Cardiac septum (tissue), 1 donor: ENCODE measurements around the gene RPLP2. TPM values are rescaled to one million over a fixed set of nuclear protein-coding genes. Genes with fewer than 3 reads are reported as not detected.

Experiments
- DNase-seq: peaks from one replicate; pipeline ENCODE4 v3.0.0-alpha.2; 2020; ENCODE audit warnings: low spot score
- intact Hi-C: fragments of 100-400 bp; cut with DNase I; formaldehyde crosslinking; loops from one replicate; pipeline ENCODE4 v1.14.0; 2022
- total RNA-seq: library from RNA; stranded (reverse); fragmentation: NEBNext Ultra II Directional; extraction: Animal tissue kit (Norgen Biotek cat#: 25700); gene quantifications from one replicate; pipeline ENCODE4 v1.2.1, GENCODE V29; 2021
- donor health status: DM: no; HTN: no; CAD: no.

Gene RPLP2
- total RNA-seq, 1 donor from 2014 or later = 781 TPM

DNA sequence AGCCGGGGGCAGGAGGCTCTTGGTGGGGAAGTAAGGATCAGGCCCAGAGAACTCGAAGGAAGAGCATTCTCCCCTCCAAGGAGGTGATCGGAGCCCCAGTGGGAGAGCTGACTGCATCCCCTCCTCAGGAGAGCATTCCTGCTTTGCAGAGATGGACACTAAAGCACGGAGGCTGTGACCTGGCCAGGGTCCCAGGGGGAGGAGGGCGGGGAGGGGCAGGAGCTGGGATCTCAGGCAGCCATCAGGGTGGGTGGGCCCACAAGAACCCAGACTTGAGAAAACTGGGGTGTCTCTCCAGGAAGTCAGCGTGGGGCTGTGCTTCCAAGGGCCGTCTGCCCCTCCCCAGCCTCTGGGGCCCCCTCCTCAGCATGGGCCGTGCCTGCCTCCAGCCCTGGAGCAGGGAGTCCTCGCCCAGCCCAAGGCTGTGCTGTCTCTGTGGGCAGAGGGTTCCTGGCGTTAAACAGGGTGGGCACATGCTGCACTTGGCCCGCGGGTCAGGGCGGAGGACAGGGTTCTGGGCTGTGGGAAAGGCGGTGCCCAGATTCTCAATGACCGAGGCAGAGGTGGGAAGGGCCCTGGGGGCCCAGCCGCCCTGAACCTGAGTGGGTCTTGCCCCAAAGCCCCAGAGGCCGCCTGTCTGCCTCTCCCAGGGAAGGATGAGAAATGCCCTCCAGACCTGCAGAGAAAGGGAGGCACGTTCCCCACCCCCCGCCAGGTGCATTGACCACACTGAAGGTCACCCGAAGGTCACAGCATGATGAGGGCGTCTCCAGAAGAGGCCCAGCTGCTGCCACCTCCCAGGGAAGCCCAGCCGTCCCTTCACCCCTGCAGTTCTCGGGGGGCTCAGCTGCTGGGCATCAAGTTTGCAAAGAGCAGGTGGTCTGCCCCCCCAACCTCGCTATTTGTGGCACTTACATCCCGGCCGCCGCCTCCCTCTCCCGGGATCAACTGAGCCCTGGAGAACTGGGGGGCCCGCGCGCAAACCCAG, 20.5 kb upstream of the RPLP2 start:
- intact Hi-C loops = no loop called here
- no peak for DNase-seq

GRCh38 chr11:789943-790342, 19.8 kb upstream of the RPLP2 start, which contains the start of gene CEND1:
Gene CEND1, minus strand, starts transcription at chr11:790090. Its CDS starts 1,514 bp downstream, at chr11:788576.
- DNase-seq = no peak
- intact Hi-C loops = no loop called here

GRCh38 chr11:790721-791564, 18.8 kb upstream of the RPLP2 start:
- intact Hi-C loops = no loop called here
- no peak for DNase-seq

DNA sequence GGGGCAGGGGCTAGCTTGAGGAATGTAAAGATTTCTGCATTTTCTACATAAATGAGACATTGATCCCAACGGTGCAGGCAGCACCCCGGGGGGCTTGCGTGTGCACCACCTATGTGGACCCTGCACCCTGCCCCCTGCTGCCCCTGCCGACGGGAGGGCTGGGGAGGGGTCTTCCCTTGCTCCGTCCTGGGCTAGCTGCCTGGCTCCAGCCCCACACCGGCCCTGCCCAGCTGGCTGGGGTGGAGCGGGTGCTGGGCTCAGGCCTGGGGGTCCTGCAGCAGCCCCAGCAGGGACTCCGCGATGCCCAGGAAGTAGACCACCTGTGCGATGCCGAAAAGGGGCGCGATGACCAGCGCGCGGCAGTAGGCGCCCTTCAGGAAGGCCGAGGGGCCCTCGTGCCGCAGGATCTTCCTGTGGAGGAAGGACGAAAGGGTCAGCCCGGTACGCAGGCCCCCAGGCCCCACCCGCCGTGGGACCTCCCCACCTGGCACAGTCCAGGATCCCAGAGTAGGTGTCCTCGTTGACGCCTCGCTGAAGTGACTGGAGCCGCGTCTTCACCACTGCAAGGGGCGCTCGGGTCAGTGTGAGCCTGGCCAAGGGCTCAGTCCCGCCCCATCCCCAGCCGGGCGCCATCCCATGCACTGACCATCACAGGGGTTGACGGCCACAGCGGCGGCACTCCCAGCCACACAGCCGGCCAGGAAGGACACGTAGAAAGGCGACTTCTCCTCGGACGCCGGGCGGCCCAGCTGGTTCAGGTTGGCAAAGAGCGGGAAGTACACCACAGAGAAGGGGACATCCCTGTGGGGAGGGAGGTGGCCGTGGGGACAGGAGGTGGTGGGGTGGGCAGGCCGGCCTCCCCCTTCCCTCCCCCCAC, 17.9 kb upstream of the RPLP2 start:
- intact Hi-C loops = no loop called here
- DNase-seq = no peak

DNA sequence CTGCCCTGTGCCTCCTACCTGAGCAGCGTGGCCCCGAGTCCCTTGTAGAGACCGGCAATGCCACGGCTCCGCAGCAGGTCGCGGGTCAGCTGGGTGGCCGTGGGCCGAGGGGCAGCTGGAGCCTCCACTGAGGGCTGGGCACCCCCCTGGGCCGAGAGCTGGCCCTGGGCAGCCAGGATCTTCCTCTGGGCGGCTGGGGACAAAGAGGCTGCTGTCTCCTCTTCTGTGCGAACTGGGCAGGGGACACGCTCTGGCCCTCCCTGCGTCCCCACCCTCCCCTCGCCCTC, 17.3 kb upstream of the RPLP2 start:
- no peak for DNase-seq
- intact Hi-C loops = no loop called here

DNA sequence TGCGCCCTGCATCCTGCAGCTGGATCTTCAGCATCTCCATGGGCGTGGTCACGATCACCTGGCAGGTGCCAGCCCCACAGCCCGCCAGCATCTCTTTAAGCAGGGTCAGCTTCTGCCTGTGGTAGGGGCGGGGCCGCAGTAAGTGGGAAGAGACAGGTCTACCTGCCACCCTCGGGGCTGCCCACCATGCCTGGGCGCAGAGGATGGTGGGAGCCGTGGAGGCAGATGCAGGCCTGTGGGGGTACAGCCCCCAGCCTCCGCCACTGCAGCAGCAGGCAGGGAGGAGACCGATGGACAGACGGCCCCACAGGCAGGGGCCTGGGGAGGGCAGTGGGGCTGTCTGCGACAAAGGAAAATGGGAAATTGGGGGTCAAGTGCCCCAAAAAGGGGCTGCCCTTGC, 16.9 kb upstream of the RPLP2 start:
- intact Hi-C loops = no loop called here
- no peak for DNase-seq

GRCh38 chr11:793556-793955, 16.2 kb upstream of the RPLP2 start:
- no peak for DNase-seq
- intact Hi-C loops = no loop called here

- intact Hi-C loops = no loop called here
- no peak for DNase-seq
These were observed 15.6 kb upstream of the RPLP2 start for GRCh38 chr11:794013-794765.

- DNase-seq = no peak
- intact Hi-C loops = no loop called here
These were observed 14.8 kb upstream of the RPLP2 start for GRCh38 chr11:794766-795633.

- DNase-seq = no peak
- intact Hi-C loops = no loop called here
These were observed 13.9 kb upstream of the RPLP2 start for GRCh38 chr11:795634-796564.

DNA sequence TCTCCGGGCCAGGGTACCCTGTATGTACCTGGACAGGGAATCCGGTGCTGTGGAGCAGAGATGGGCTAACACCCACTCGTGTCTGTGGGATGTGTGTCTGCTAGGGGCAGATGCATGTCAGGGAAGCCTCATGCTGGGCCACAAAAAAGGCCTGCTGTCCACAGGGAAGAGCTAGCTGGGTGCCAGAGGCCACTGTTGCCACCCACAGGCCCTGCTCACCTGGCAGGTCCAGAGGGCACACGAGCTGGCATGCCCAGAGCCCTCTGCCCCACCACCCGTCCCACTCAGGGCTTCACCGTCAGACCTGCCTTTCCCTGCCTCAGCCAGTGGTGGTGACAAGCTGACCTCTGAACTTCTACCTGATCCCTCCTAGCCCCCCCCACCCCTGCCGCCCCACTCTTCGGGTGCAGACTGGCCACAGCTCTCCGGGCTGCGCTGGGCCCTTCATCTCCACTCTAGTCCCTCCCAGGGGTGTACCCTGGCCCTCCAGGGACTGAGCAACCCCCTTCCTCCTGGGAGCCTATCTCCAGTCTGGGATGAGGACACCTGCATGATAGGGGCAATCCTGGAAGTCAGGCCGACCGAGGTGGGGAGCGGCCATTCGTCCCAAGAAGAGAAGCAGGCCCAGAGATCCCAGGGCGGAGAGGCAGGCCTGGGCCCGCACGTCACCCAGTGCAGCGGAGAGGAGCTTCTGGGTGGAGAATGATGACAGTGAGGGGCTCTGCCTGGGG, 13.0 kb upstream of the RPLP2 start:
- DNase-seq = no peak
- intact Hi-C loops = no loop called here

- DNase-seq = no peak
- intact Hi-C loops = no loop called here
These were observed 12.3 kb upstream of the RPLP2 start for GRCh38 chr11:797296-798092.

- intact Hi-C loops = no loop called here
- peak; percentile 91 for DNase-seq
These were observed 11.6 kb upstream of the RPLP2 start, which contains the start of gene SLC25A22 for GRCh38 chr11:798093-798713. Gene SLC25A22, minus strand, starts transcription at chr11:798281. Its CDS starts 3,275 bp downstream, at chr11:795006.

DNA sequence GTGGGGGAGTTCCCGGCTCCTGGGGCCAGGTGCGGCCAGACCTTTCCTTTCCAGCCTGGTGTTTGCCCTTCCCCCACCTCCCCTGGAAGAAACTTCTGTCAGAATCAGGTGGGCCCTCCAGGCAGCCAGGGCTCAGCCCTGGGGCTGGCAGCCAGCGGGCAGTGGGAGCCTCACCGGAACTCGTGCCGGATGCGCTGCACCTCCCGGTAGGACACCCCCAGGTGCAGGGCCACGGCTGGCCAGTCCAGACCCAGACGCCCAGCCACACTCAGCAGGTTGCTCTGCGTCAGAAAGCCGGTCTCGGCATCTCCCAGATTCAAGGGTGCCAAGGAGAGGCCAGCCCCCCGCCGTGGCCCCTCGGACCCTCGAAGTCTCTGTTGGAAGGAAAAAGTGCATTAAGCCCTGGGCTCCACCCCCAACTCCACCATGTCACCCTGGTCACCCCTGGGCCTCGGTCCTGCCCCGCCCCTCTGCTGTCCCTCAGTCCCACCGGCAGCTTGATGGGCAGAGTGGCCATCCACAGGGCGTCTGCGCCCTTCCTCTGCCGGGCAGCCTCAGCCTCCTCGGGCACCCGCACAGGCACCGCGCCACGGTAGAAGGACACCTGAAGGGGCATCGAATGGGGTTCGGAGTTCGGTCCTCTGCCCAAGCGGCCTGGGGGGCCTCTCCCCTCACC, 10.0 kb upstream of the RPLP2 start:
- intact Hi-C loops = no loop called here
- DNase-seq = no peak

DNA sequence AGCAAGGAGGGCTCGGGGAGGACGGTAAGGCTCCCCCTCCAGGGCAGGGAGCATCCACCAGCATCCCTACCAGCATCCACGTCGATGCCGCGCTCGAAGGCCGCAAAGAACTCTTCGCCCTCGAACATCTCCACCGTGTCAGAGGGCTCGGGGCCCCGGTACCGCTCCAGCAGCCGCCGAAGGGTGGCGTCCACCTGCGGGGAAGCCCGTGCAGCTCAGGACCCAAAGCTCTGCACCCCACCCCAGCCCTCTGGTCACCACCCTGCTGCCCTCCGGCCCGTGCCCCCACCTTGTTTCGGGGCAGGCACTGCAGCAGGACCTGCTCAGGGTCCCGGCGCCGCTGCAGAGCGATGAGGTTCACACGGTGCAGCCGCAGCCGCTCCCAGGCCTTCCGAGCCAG, 9.3 kb upstream of the RPLP2 start:
- intact Hi-C loops = no loop called here

More for the DNA sequence above, 9.3 kb upstream of the RPLP2 start:
- DNase-seq = no peak
